ENCODE measurements around the gene PRDM5.

- TF ChIP-seq CTCF (IDR thresholded peaks at IDR 0.05; ENCODE audit: insufficient read depth, low read depth, low read length) (no peak), EZH2 (IDR thresholded peaks at IDR 0.05; ENCODE audit: insufficient read depth, low read length) (no peak)
Measured at GRCh38 chr4:120939693-120940092, 17.2 kb upstream of the PRDM5 start.
